ENCODE results near the gene LRCH1.

DNA sequence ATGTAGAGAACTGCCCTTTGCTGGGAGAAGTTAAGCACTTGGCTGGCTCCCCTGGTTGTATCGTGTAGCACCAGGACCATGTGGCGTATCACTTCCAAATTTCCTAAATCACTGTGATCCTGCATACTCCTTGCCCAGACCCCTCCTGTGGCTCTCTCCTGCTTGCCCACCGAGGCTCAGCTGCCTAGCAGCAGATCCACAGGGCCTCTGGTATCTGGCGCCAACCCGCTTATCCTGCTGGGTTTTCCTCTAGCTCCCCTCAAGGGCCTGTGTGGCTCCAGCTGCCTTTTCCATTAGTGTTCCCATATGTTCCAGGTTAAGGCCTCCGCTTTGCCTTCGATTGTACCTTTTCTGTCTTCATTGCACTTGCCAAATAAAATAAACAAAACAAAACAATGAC is 16.5 kb downstream of the LRCH1 start:
- no peak for TF ChIP-seq POLR2AphosphoS5 (IDR thresholded peaks at IDR 0.05)
- TF ChIP-seq, protein P1, sequence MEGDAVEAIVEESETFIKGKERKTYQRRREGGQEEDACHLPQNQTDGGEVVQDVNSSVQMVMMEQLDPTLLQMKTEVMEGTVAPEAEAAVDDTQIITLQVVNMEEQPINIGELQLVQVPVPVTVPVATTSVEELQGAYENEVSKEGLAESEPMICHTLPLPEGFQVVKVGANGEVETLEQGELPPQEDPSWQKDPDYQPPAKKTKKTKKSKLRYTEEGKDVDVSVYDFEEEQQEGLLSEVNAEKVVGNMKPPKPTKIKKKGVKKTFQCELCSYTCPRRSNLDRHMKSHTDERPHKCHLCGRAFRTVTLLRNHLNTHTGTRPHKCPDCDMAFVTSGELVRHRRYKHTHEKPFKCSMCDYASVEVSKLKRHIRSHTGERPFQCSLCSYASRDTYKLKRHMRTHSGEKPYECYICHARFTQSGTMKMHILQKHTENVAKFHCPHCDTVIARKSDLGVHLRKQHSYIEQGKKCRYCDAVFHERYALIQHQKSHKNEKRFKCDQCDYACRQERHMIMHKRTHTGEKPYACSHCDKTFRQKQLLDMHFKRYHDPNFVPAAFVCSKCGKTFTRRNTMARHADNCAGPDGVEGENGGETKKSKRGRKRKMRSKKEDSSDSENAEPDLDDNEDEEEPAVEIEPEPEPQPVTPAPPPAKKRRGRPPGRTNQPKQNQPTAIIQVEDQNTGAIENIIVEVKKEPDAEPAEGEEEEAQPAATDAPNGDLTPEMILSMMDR (IDR thresholded peaks at IDR 0.05): no peak
